Measurements from ENCODE around the gene DCX. TPM values are rescaled to one million over a fixed set of nuclear protein-coding genes. Genes with fewer than 3 reads are reported as not detected.

The DCX gene
- total and polyA plus RNA-seq, 2 of the 13 experiments (the other 11 are each of a cell fraction or from before 2014, with no cell fraction given) = not detected

DNA sequence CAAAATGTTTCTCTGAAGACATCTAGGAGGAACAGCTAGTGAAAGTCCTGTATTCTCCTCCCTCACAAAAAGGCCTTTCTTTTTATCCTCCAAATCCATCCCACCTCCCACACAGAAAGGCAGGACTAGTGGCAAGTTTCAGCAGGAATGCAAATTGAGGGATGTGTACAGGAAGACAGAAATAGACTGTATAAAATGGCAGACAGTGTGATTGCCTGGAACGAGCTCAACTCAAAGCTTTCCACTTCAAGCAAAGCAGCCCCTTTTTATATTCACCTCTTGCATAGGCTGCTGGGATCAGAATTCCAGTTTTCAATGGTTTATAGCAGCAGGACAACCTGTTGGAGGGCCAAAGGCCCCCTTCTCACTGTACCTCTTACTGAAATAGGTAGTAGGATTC is 57.5 kb downstream of the DCX start:
- Histone ChIP-seq H3K4me1 (ENCODE audit: insufficient read depth, low read length) (no peaks in the 10 kb centered on the region), H3K79me2 (ENCODE audit: insufficient read depth, low read length) (no peaks in the 10 kb centered on the region), H3K4me3 (replicated peaks in 1 of 3; ENCODE audit: insufficient read depth in 1 of 3, low read depth in 2 of 3, low read length in 3 of 3) (no peak overlapping the region), H3K9ac (ENCODE audit: insufficient read depth, low read depth, low read length) (no peak overlapping the region), H3K4me2 (ENCODE audit: low read depth, low read length) (no peak overlapping the region), H3K27ac (ENCODE audit: extremely low read length, insufficient read depth, low read length) (no peak overlapping the region), H4K20me1 (ENCODE audit: insufficient read depth, low read length) (no peaks in the 10 kb centered on the region), H3K36me3 (replicated peaks in 1 of 2; ENCODE audit: control insufficient read depth in 1 of 2, insufficient read depth in 2 of 2, low read length in 2 of 2) (no peaks in the 10 kb centered on the region), H2AFZ (ENCODE audit: low read length) (no peak overlapping the region), H3K9me3 (ENCODE audit: low read length) (no peaks in the 10 kb centered on the region), H3K27me3 (ENCODE audit: control insufficient read depth in 1 of 2, insufficient read depth in 2 of 2, low read length in 2 of 2) (no peaks in the 10 kb centered on the region)
- ChIA-PET POLR2A (no interaction called here), CTCF (ENCODE audit: low intra/inter-chr PET ratio, low total read pairs) (no interaction called here)
- in situ Hi-C loops (cut with HindIII; ENCODE audit: extremely low pct_ligation_motif_present, low pct_unique_long_range_greater_than_20kb) = no loop called here
- FAIRE-seq (no peak), DNase-seq (ENCODE audit: low spot score) (no peak), ATAC-seq (no peak)
- intact Hi-C loops (cut with micrococcal nuclease; ENCODE audit: unreplicated experiment) = no loop called here
- no TSS peak for BruUV-seq (replicated peaks)
- 17% methylated on average over 1 of the region's 1 CpG for WGBS (ENCODE audit: low lambda C conversion rate)
- no peak for TF ChIP-seq ZNF326 (CRISPR knock-in tag; IDR thresholded peaks at IDR 0.05; ENCODE audit: borderline replicate concordance)
- no peak for TF ChIP-seq ZNF747 (CRISPR knock-in tag; IDR thresholded peaks at IDR 0.05; ENCODE audit: borderline replicate concordance)
- TF ChIP-seq MXD4 (CRISPR knock-in tag; IDR thresholded peaks at IDR 0.05) = no peak
- TF ChIP-seq ZSCAN12 (CRISPR knock-in tag; IDR thresholded peaks at IDR 0.05) = no peak
- no peak for TF ChIP-seq MEIS1 (CRISPR knock-in tag; IDR thresholded peaks at IDR 0.05; ENCODE audit: borderline replicate concordance)
- TF ChIP-seq ZNF101 (CRISPR knock-in tag; IDR thresholded peaks at IDR 0.05; ENCODE audit: borderline replicate concordance, low read depth) = no peak
- no peak for TF ChIP-seq ZNF577 (CRISPR knock-in tag; IDR thresholded peaks at IDR 0.05; ENCODE audit: borderline replicate concordance, low read depth)
- no peak for TF ChIP-seq NBN (conservative IDR thresholded peaks at IDR 0.05)
- TF ChIP-seq RFXANK (CRISPR knock-in tag; IDR thresholded peaks at IDR 0.05) = no peak
- TF ChIP-seq, protein P1, sequence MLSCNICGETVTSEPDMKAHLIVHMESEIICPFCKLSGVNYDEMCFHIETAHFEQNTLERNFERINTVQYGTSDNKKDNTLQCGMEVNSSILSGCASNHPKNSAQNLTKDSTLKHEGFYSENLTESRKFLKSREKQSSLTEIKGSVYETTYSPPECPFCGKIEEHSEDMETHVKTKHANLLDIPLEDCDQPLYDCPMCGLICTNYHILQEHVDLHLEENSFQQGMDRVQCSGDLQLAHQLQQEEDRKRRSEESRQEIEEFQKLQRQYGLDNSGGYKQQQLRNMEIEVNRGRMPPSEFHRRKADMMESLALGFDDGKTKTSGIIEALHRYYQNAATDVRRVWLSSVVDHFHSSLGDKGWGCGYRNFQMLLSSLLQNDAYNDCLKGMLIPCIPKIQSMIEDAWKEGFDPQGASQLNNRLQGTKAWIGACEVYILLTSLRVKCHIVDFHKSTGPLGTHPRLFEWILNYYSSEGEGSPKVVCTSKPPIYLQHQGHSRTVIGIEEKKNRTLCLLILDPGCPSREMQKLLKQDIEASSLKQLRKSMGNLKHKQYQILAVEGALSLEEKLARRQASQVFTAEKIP (CRISPR knock-in tag; IDR thresholded peaks at IDR 0.05; ENCODE audit: borderline replicate concordance) = no peak
- TF ChIP-seq RARA (CRISPR knock-in tag; IDR thresholded peaks at IDR 0.05) = no peak
- TF ChIP-seq ZNF234 (CRISPR knock-in tag; conservative IDR thresholded peaks at IDR 0.05) = no peak
- TF ChIP-seq BHLHE40 (IDR thresholded peaks at IDR 0.05; ENCODE audit: low read length) = no peak

Measured in HepG2 (cell line).